ENCODE data around the gene OGFRL1.

OGFRL1 gene

DNA sequence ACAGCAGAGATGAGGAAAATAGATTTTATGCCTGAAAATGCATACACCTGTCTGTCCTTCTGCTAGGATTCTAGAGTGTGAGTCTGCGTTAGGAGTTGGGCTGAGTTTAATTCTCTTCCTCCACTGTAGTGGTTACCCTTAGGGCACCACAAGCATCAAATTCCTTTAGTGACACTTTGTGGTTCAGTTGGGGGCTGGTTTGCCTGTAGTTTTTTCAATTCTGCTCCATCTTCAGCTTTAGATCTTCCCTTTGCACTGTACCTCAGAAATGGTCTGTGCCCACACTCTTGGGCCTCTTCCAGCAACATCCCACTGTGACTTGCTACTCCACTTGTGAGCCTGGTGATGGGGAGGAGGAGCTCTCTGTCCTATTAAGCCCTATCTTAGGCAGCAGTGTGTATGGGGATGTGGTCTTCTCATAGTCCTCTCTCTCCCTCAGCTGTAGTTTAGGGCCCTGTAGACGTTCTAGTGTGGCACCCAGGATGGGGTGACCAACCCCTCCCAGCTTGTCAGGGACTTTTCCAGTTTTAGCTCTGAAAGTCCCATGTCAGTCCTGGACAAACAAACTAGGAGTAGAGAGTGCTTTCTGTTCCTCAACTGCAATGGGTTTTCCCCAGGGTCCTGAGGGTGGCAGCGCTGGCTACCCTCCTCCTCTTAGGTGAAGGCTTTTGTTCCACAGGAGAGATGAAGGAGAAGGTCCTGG lies 19.7 kb upstream of the OGFRL1 start:
- Mint-ChIP-seq H3K4me1 (no peaks in the 10 kb centered on the region), H3K4me3 (no peak overlapping the region), H3K27me3 (peaks cover 8% of the 10 kb centered on the region), H3K9me3 (peaks cover 5% of the 10 kb centered on the region), H3K27ac (no peak overlapping the region), H3K36me3 (peaks cover 2% of the 10 kb centered on the region)

DNA sequence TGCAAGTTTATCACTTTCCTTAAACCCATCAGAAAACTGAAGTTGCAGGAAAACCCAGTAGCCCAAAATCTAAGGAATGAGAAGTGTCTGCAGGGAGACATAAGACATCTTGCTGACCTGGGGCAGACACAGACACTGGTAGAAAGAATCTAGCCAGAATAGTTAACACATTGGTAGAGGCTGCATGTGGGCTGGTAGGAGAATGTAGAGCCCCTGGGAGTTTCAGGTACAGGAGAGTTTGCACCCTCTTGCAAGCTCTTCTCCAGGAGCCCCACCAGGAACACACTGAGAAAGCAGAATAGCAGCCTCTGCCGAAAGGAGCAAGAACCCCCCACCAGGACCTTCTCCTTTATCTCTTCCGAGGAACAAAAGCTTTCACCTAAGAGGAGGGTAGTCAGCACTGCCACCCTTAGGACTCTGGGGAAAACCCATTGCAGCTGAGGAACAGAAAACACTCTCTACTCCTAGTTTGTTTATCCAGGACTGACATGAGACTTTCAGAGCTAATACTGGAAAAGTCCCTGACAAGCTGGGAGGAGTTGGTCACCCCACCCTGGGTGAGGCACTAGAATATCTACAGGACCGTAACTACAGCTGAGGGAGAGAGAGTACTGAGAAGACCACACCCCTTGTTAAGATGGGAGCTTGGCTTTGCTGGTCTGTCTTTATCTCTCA lies 10.5 kb upstream of the OGFRL1 start:
- H3K4me1 Mint-ChIP-seq, result no peaks in the 10 kb centered on the region
- H3K9me3 Mint-ChIP-seq, result no peaks in the 10 kb centered on the region
- H3K27me3 Mint-ChIP-seq, result no peaks in the 10 kb centered on the region
- no peak overlapping the region for H3K4me3 Mint-ChIP-seq
- H3K27ac Mint-ChIP-seq, result no peak overlapping the region
- H3K36me3 Mint-ChIP-seq, result no peaks in the 10 kb centered on the region

DNA sequence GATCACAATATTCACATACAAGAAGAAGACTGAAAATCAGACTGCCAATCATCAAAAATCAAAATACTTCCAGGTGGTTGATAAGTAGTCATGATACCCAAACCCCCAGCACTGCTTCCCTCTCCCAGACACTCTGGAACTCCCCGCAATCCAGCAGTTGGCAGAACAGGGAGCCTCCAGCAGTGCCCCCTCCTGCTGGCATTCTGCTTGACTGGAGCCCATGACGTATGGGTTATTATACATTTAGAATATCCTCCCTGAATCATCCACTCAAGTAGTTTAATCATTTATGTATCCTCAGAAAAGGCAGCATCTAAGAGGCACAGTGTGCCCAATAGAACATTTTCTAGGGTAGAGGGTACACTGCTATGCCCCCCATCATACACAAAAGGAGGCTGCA lies 9.3 kb upstream of the OGFRL1 start:
- Mint-ChIP-seq H3K4me1 (no peaks in the 10 kb centered on the region), H3K4me3 (no peak overlapping the region), H3K36me3 (no peaks in the 10 kb centered on the region), H3K27me3 (no peaks in the 10 kb centered on the region), H3K27ac (no peak overlapping the region), H3K9me3 (no peaks in the 10 kb centered on the region)

DNA sequence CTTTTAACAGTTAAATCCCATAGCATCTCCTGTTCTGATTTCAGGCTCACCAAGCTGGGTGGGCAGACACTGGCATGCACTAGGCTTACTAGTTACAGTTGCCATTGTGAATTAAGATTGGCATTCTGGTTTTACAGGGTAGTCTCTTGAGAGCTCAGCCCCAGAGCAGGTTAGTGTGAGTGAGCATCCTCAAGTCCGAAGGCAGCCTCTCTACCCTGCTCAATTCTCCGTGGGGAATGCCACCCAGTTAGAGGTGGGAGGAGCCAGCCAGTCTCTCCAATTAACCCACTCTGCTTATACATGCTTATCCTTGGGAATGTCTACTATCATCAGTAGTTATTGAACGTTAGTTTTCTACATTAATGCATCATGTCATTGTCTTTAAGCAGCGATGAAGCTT lies 8.9 kb upstream of the OGFRL1 start:
- Mint-ChIP-seq H3K27me3 (no peaks in the 10 kb centered on the region), H3K9me3 (no peaks in the 10 kb centered on the region), H3K27ac (no peak overlapping the region), H3K4me1 (no peaks in the 10 kb centered on the region), H3K36me3 (no peaks in the 10 kb centered on the region), H3K4me3 (no peak overlapping the region)

DNA sequence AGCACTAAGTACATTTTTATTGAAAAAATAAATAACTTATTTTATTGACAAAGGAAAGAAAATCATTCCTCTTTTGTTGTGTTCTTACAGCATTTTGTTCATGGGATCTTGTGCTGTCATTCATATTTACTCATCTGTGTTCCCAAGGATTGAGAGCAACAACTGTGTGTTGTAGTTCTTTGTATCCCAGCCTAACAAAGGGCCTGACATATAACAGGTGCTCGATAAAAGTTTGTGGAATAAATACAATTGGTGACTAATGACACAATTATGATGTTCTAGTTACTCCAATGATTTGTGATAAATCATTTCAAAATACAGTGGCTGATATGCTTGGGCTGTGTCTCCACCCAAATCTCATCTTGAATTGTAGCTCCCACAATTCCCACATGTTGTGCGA lies 7.9 kb upstream of the OGFRL1 start:
- H3K9me3 Mint-ChIP-seq, result no peaks in the 10 kb centered on the region
- H3K4me1 Mint-ChIP-seq, result no peaks in the 10 kb centered on the region
- H3K4me3 Mint-ChIP-seq, result no peak overlapping the region
- H3K36me3 Mint-ChIP-seq, result no peaks in the 10 kb centered on the region
- no peaks in the 10 kb centered on the region for H3K27me3 Mint-ChIP-seq
- H3K27ac Mint-ChIP-seq, result no peak overlapping the region

DNA sequence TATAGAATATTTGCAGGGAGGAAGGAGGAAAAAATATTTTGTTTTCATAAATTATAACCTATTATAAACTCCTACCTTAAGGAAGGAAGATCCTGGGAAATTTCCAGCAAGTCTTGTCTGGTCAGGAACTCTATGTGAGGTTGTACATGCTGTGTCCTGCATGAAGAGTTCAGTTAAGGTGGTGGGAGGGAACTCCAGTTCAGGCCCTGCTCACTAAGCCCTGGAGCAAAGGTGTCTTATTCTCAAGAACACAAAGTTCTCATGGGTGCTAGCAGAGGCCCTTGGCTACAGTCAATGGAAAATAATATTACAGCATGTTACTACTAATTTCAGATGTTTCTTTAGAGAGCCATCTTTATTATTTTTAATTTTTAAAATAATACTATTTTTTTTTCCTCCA lies 3.8 kb upstream of the OGFRL1 start:
- Mint-ChIP-seq H3K4me1 (peaks cover 12% of the 10 kb centered on the region), H3K27me3 (no peaks in the 10 kb centered on the region), H3K36me3 (no peaks in the 10 kb centered on the region), H3K27ac (no peak overlapping the region), H3K4me3 (no peak overlapping the region), H3K9me3 (no peaks in the 10 kb centered on the region)

DNA sequence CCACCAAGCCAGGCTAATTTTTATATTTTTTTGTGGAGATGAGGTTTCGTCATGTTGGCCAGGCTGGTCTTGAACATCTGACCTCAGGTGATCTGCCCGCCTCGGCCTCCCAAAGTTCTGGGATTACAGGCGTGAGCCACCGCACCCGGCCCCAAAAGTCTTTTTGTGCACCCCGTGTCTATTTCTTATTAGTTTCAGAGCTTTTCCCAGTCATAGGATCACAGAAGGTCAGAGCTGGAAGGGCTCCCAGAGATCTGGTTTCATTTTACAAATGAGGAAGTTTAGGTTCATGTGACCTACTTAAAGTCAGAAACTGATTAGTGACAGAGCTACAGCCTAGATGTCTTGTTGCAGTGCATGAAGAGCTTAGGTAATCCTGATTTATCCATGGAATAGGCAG lies 1.6 kb upstream of the OGFRL1 start:
- peaks cover 1% of the 10 kb centered on the region for H3K27me3 Mint-ChIP-seq
- peaks cover 29% of the 10 kb centered on the region for H3K4me1 Mint-ChIP-seq
- no peaks in the 10 kb centered on the region for H3K9me3 Mint-ChIP-seq
- H3K27ac Mint-ChIP-seq, result no peak overlapping the region
- no peaks in the 10 kb centered on the region for H3K36me3 Mint-ChIP-seq
- no peak overlapping the region for H3K4me3 Mint-ChIP-seq

DNA sequence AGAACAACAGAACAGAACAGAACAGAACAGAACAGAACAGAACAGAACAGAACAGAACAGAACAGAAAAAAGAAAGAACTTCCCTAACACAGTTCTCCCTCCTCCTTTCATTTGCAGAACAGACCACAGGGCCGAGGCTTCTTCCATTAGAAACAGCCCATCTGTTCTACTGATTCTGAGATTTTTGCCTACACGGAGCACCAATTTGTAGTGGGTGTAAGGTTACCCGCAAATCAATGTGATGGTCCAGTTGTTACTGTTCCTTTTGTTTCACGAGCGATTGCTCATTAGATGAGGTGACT lies 734 bp upstream of the OGFRL1 start:
- no peaks in the 10 kb centered on the region for H3K9me3 Mint-ChIP-seq
- H3K4me3 Mint-ChIP-seq, result peak overlapping the region; percentile 82
- H3K27ac Mint-ChIP-seq, result no peak overlapping the region
- peaks cover 1% of the 10 kb centered on the region for H3K27me3 Mint-ChIP-seq
- peaks cover 29% of the 10 kb centered on the region for H3K4me1 Mint-ChIP-seq
- H3K36me3 Mint-ChIP-seq, result no peaks in the 10 kb centered on the region

DNA sequence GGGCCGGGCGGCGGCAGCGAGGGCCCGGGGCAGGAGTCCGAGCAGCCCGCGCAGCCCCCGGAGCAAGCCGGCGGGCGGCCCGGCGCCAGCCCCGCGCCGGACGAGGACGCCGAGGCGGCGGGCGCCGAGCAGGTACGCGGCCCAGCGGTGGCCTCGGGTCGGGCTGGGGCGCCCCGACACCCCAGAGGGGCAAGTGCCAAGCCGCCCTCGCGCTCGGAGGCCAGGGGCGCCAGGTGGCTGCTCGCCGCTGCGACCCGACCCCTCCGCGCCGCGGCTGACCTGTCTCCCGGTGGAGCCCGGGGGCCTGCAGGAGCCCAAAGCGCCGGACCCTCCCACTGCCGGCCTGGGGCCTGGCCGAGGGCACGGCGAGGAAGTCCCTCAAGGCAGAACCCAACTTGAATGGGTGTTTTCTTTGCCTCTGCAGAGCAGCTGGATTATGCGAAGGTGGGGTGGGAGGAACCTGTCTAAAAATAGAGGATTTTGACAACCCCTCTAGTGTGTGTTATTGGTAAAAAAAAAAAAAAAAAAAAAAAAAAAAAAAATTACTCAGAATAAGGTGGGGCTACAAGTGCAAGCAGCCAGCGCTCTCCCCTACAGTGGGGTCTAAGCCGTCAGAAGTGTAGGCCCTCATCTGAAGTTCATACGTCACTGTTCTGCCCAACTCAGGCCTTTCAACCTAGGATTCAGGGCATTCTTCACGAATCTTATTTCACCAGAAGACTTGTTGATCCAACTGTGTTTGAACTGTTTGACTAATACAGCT lies 609 bp downstream of the OGFRL1 start:
- Mint-ChIP-seq H3K4me1 (peaks cover 29% of the 10 kb centered on the region), H3K9me3 (no peaks in the 10 kb centered on the region), H3K27ac (no peak overlapping the region), H3K4me3 (peak overlapping the region; percentile 82), H3K27me3 (peaks cover 1% of the 10 kb centered on the region), H3K36me3 (peaks cover 5% of the 10 kb centered on the region)

DNA sequence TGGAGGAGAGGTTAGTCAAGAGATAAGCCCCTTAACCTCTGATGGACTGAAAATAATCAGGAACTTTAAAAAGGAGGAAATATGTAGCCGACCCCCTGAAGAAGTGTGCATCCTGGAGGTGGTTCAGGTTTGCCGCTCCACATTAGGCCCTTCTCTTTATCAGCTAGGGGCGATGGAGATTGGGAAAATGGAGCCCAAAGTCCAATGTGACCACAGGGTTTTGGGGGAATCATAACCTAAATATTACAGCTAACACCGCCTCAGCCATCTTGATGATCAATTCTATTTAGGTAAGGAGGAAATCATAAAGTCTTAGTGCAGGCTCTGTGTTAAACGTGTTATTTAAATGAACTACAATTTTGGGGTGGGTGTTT lies 1.2 kb downstream of the OGFRL1 start:
- Mint-ChIP-seq H3K4me1 (peaks cover 29% of the 10 kb centered on the region), H3K36me3 (peaks cover 7% of the 10 kb centered on the region), H3K27me3 (peaks cover 1% of the 10 kb centered on the region), H3K27ac (no peak overlapping the region), H3K9me3 (no peaks in the 10 kb centered on the region), H3K4me3 (peak overlapping the region; percentile 82)

DNA sequence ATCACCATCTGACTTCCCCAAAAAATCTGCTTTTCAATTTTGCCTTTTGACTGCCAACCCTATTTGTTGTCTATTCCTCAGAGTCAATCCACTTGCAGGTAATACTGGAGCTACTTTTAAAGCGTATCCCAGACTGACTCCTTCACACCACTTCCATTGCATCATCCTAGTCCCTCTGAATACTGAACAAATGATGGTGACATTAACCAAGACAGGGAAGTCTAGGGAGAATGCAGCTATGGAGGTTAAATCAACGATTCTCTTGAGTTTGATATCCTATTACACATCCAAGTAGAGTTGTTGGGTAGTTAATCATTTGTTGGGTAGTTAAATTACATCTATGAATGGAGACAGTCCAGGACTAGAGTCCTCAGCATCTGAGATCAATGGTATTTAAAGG lies 2.0 kb downstream of the OGFRL1 start:
- no peak overlapping the region for H3K27ac Mint-ChIP-seq
- peaks cover 9% of the 10 kb centered on the region for H3K36me3 Mint-ChIP-seq
- H3K9me3 Mint-ChIP-seq, result no peaks in the 10 kb centered on the region
- peaks cover 1% of the 10 kb centered on the region for H3K27me3 Mint-ChIP-seq
- H3K4me1 Mint-ChIP-seq, result peaks cover 29% of the 10 kb centered on the region
- no peak overlapping the region for H3K4me3 Mint-ChIP-seq

DNA sequence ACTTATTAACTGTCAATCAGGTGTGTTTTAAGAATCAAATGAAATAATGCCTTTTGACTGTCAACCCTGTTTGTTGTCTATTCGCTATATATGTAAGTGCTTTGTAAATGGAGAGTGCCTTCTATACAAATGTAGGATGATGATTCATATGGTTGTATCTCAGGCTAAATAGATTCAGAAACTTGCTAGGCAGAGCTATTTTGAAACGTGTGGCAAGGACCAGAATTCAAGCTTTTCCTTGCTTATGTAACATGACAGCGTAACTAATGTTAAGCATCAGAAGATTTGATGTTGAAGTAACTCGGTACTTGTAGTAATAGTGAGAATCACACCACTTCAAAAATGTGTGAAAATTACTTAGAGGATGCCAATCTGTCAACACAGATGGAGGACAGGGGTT lies 3.4 kb downstream of the OGFRL1 start:
- Mint-ChIP-seq H3K36me3 (peaks cover 11% of the 10 kb centered on the region), H3K9me3 (no peaks in the 10 kb centered on the region), H3K4me3 (no peak overlapping the region), H3K4me1 (peaks cover 29% of the 10 kb centered on the region), H3K27me3 (peaks cover 1% of the 10 kb centered on the region), H3K27ac (no peak overlapping the region)

DNA sequence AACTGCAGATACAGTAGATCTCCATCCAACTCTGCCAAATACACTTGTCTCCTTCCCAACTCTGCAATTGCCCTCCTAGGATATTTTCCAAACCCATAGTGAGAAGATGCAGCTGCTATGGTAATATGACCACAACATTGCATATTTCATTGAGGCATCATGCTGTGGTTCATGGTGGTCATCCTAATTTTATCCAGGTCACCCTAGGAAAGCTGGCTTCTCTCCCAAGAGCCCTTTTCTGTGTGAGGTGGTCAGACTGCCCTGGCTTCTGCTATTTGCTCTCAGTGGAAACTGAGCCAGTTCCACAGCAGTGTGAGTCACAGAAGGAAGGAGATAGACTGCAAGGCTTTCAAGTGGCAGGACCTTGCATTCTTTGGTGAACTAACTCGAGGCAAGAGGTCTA lies 5.5 kb downstream of the OGFRL1 start:
- peaks cover 12% of the 10 kb centered on the region for H3K36me3 Mint-ChIP-seq

DNA sequence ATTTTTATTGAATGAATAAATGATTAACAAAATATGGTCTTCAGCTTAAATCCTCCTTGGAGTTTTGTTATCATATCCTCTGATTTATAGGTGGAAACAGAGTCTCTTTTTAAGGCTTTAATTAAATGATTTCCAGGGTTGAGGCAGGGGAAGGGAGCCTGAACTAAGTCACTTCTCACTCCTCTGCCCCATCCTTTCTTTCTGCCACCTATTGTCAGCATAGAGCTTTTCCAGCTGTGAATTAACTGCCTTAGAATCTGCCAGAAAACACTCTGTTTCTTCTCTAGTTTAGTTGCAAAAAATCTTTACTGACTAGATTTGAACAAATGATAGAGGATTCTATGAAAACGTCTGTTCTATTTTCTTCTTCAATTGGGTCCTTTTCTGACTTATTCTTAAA lies 9.8 kb downstream of the OGFRL1 start:
- Mint-ChIP-seq H3K4me3 (no peak overlapping the region), H3K27ac (no peak overlapping the region), H3K9me3 (no peaks in the 10 kb centered on the region), H3K27me3 (no peaks in the 10 kb centered on the region), H3K36me3 (peaks cover 16% of the 10 kb centered on the region), H3K4me1 (no peaks in the 10 kb centered on the region)

More for the DNA sequence above, 5.5 kb downstream of the OGFRL1 start:
- H3K27ac Mint-ChIP-seq, result no peak overlapping the region
- H3K9me3 Mint-ChIP-seq, result no peaks in the 10 kb centered on the region
- H3K27me3 Mint-ChIP-seq, result peaks cover 1% of the 10 kb centered on the region
- H3K4me1 Mint-ChIP-seq, result peaks cover 20% of the 10 kb centered on the region
- H3K4me3 Mint-ChIP-seq, result no peak overlapping the region

DNA sequence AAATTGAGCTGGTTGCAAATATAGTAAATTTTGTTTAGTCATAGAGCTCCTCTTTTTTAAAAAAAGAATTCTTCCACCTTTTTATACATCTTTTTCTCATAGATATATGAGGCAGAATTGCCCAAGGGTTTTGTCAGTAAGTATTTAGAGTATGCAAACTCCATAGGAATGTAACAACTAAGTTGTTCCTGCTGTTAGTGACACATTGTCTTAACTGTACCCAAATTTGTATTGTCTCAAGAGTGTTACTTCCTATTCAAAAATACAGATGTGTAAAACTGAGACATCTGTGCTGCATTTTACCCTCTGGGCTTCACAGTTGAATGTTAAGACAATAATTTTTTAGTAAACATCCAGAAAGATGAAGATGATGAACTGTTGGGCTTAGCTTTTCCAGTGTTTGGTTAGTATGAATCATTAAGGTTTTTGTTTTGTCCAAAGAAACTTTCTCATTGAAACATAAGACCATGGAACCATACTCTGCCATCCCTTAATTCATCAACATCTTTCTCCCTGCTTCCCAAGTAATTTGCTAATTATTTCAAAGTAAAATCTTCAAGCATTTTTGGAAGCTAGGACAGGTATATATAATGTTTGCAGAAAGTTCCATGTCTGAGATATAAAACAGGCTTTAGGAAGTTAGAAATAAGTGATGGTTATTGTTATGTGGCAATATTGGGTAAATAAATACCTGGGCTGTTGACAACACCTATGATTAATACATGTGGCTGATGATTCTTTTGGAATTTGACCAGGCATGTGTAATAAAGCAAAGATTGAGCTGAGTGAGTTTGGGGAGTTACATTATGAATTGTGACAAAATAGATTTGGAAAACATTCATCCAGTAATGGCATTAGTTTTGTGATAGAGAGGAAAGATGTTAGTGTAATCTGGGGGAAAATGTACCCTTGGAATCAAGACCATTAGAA lies 11.2 kb downstream of the OGFRL1 start:
- Mint-ChIP-seq H3K27ac (no peak overlapping the region), H3K36me3 (peaks cover 12% of the 10 kb centered on the region), H3K4me3 (no peak overlapping the region), H3K4me1 (no peaks in the 10 kb centered on the region), H3K27me3 (no peaks in the 10 kb centered on the region), H3K9me3 (no peaks in the 10 kb centered on the region)
